GM12872 (cell line): ENCODE measurements around the gene COBL.

ENCODE experiments used
- CTCF ChIP-seq: IDR thresholded peaks from 3 replicates; pipeline ENCODE4 v1.5.1; 2011; ENCODE audit warnings: low read depth, mild to moderate bottlenecking, low read length, moderate library complexity; ENCODE audit not compliant: insufficient read depth

The COBL gene

GRCh38 chr7:51014811-51015210, 301.8 kb downstream of the COBL start:
- no peak for TF ChIP-seq CTCF

- TF ChIP-seq CTCF, result no peak
Measured at GRCh38 chr7:51013861-51014511, 302.6 kb downstream of the COBL start.

GRCh38 chr7:51013218-51013786, 303.3 kb downstream of the COBL start:
- no peak for TF ChIP-seq CTCF

- no peak for TF ChIP-seq CTCF
Measured at GRCh38 chr7:51012569-51013217, 303.9 kb downstream of the COBL start.

GRCh38 chr7:51011710-51012350, 304.8 kb downstream of the COBL start:
- no peak for TF ChIP-seq CTCF

GRCh38 chr7:51010534-51010933, 306.1 kb downstream of the COBL start:
- TF ChIP-seq CTCF, result no peak

GRCh38 chr7:51009716-51010496, 306.7 kb downstream of the COBL start:
- TF ChIP-seq CTCF, result no peak
